Measurements from ENCODE around the gene PITPNC1. TPM values are rescaled to one million over a fixed set of nuclear protein-coding genes. Genes with fewer than 3 reads are reported as not detected.

PITPNC1 gene
- total and polyA plus RNA-seq, 2 of the 13 experiments (the other 11 are each of a cell fraction or from before 2014, with no cell fraction given) = 4.1 to 5.7 TPM

- intact Hi-C loops (cut with micrococcal nuclease; ENCODE audit: unreplicated experiment) = no loop called here
- peaks cover 29% of the 10 kb centered on the region for H3K4me1 ChIP-seq (ENCODE audit: insufficient read depth, low read length)
- ChIA-PET CTCF (ENCODE audit: low intra/inter-chr PET ratio, low total read pairs) (no interaction called here), POLR2A (interaction anchor here (1.6 kb wide), 1 partner anchor 11 kb away, joined by 4 read pairs; no protein-coding TSS in a partner anchor)
- H3K4me3 ChIP-seq (replicated peaks in 1 of 3; ENCODE audit: insufficient read depth in 1 of 3, low read depth in 2 of 3, low read length in 3 of 3) = no peak overlapping the region
- FAIRE-seq (no peak), DNase-seq (ENCODE audit: low spot score) (no peak), ATAC-seq (no peak)
- H3K27ac ChIP-seq (ENCODE audit: extremely low read length, insufficient read depth, low read length) = no peak overlapping the region
- no peaks in the 10 kb centered on the region for H3K79me2 ChIP-seq (ENCODE audit: insufficient read depth, low read length)
- no peak overlapping the region for H2AFZ ChIP-seq (ENCODE audit: low read length)
- H3K9ac ChIP-seq (ENCODE audit: insufficient read depth, low read depth, low read length) = no peak overlapping the region
- no peaks in the 10 kb centered on the region for H4K20me1 ChIP-seq (ENCODE audit: insufficient read depth, low read length)
- WGBS (ENCODE audit: low lambda C conversion rate) = 94% methylated on average over 8 of the region's 8 CpGs
- in situ Hi-C loops (cut with HindIII; ENCODE audit: extremely low pct_ligation_motif_present, low pct_unique_long_range_greater_than_20kb) = no loop called here
- H3K36me3 ChIP-seq (replicated peaks in 1 of 2; ENCODE audit: control insufficient read depth in 1 of 2, insufficient read depth in 2 of 2, low read length in 2 of 2) = no peaks in the 10 kb centered on the region
- no peaks in the 10 kb centered on the region for H3K9me3 ChIP-seq (ENCODE audit: low read length)
- H3K4me2 ChIP-seq (ENCODE audit: low read depth, low read length) = no peak overlapping the region
- BruUV-seq (replicated peaks) = no TSS peak
- no peak for TF ChIP-seq AGO2 (optimal IDR thresholded peaks at IDR 0.05; ENCODE audit: low read depth, low read length)
- peak in 1 of 2 experiments; percentile 24; a peak in 1 of 4 replicates for TF ChIP-seq MAFK (conservative IDR thresholded peaks at IDR 0.05 in 1 of 2, IDR thresholded peaks at IDR 0.05 in 1 of 2; ENCODE audit: low read length in 2 of 2)
- H3K27me3 ChIP-seq (ENCODE audit: control insufficient read depth in 1 of 2, insufficient read depth in 2 of 2, low read length in 2 of 2) = no peaks in the 10 kb centered on the region
These were observed 261.0 kb downstream of the PITPNC1 start for GRCh38 chr17:67637901-67638641.

DNA sequence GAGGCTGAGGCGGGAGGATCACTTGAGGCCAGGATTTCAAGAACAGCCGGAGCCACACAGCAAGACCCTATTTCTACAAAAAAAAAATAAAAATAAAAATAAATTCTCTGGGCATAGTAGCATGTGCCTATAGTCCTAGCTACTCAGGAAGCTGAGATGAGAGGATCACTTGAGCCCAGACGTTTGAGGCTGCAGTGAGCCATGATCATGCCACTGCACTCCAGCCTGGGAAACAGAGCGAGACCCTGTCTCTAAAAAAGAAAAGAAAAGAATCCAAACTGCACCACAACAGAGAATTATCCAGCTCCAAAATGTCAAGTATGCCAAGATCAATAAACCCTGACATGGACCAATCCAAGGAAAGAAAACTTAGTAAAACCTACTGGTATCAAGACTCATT, 261.8 kb downstream of the PITPNC1 start:
- H3K4me3 ChIP-seq (replicated peaks in 1 of 3; ENCODE audit: insufficient read depth in 1 of 3, low read depth in 2 of 3, low read length in 3 of 3) = no peak overlapping the region
- H2AFZ ChIP-seq (ENCODE audit: low read length) = no peak overlapping the region
- DNase-seq (ENCODE audit: low spot score) (no peak), FAIRE-seq (no peak), ATAC-seq (no peak)
- no peaks in the 10 kb centered on the region for H3K79me2 ChIP-seq (ENCODE audit: insufficient read depth, low read length)
- TF ChIP-seq YEATS4 (CRISPR knock-in tag; IDR thresholded peaks at IDR 0.05; ENCODE audit: borderline replicate concordance) = 0 out of 2 replicates have a peak, but pooled peaks have one; percentile 4
- TF ChIP-seq ZNF777 (CRISPR knock-in tag; IDR thresholded peaks at IDR 0.05) = no peak
- TF ChIP-seq ZNF775 (CRISPR knock-in tag; IDR thresholded peaks at IDR 0.05; ENCODE audit: borderline replicate concordance) = no peak
- TF ChIP-seq ZNF569 (CRISPR knock-in tag; IDR thresholded peaks at IDR 0.05; ENCODE audit: borderline replicate concordance) = no peak
- intact Hi-C loops (cut with micrococcal nuclease; ENCODE audit: unreplicated experiment) (no loop called here), in situ Hi-C loops (cut with HindIII; ENCODE audit: extremely low pct_ligation_motif_present, low pct_unique_long_range_greater_than_20kb) (no loop called here)
- BruUV-seq (replicated peaks) = no TSS peak
- no peaks in the 10 kb centered on the region for H3K9me3 ChIP-seq (ENCODE audit: low read length)
- H3K27ac ChIP-seq (ENCODE audit: extremely low read length, insufficient read depth, low read length) = no peak overlapping the region
- 87% methylated on average over 4 of the region's 4 CpGs for WGBS (ENCODE audit: low lambda C conversion rate)
- no peak overlapping the region for H3K4me2 ChIP-seq (ENCODE audit: low read depth, low read length)
- CTCF ChIA-PET (ENCODE audit: low intra/inter-chr PET ratio, low total read pairs) = no interaction called here
- H3K4me1 ChIP-seq (ENCODE audit: insufficient read depth, low read length) = peaks cover 23% of the 10 kb centered on the region
- POLR2A ChIA-PET = interaction anchor here (0.7 kb wide), 1 partner anchor 89 kb away, joined by 3 read pairs; no protein-coding TSS in a partner anchor
- H4K20me1 ChIP-seq (ENCODE audit: insufficient read depth, low read length) = no peaks in the 10 kb centered on the region
- H3K9ac ChIP-seq (ENCODE audit: insufficient read depth, low read depth, low read length) = no peak overlapping the region
- no peaks in the 10 kb centered on the region for H3K27me3 ChIP-seq (ENCODE audit: control insufficient read depth in 1 of 2, insufficient read depth in 2 of 2, low read length in 2 of 2)
- H3K36me3 ChIP-seq (replicated peaks in 1 of 2; ENCODE audit: control insufficient read depth in 1 of 2, insufficient read depth in 2 of 2, low read length in 2 of 2) = no peaks in the 10 kb centered on the region
